ENCODE measurements around the gene TGIF1. TPM values are rescaled to one million over a fixed set of nuclear protein-coding genes. Genes with fewer than 3 reads are reported as not detected.

TGIF1 gene
- total RNA-seq, 1 experiment from 2014 or later: 129 TPM

DNA sequence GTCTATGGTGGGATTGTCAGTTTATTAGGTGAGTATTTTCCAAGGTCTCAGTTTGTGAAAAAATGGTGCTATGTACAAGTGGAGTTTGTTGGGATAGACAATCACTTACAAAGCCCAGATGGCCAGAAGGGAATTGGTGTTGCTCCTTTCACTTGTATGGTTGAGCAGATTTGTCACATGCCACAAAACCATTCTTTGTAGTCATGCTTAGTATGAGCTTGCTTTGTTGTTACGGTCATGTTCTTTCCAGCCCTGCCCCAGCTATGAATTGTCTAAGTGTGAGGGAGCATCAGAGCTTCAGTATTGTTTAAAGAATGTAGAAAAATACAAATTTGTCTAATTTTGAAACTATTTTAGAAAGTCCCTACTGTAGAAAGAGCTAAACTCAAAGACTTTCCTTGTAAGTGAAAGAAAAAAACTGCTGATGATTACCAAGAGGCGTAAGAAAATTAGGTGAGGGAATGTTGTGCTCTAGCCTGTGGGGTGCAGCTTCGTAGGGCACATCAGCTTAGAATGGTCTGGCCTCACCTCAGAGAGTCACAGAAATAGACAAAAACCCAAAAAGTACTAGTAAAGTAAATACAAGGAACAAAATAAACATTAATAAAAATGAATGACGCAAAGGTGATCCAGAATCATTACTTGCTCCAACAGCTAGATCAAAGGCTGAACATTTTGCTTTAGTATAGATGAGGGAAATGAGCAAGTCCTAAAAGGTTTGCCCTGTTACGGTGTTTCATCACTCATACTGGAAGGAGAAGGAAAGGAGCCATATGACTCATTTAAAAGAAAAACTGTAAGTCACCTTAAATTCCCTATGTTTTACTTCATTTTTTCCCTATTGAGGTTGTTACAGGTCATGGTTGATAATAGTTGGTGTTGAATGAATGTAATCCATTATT is 9.2 kb downstream of the TGIF1 start:
- TF ChIP-seq, protein P1, sequence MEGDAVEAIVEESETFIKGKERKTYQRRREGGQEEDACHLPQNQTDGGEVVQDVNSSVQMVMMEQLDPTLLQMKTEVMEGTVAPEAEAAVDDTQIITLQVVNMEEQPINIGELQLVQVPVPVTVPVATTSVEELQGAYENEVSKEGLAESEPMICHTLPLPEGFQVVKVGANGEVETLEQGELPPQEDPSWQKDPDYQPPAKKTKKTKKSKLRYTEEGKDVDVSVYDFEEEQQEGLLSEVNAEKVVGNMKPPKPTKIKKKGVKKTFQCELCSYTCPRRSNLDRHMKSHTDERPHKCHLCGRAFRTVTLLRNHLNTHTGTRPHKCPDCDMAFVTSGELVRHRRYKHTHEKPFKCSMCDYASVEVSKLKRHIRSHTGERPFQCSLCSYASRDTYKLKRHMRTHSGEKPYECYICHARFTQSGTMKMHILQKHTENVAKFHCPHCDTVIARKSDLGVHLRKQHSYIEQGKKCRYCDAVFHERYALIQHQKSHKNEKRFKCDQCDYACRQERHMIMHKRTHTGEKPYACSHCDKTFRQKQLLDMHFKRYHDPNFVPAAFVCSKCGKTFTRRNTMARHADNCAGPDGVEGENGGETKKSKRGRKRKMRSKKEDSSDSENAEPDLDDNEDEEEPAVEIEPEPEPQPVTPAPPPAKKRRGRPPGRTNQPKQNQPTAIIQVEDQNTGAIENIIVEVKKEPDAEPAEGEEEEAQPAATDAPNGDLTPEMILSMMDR (IDR thresholded peaks at IDR 0.05; ENCODE audit: unreplicated experiment): no peak
- no peak for DNase-seq
- peaks cover 46% of the 10 kb centered on the region for H3K4me1 Mint-ChIP-seq (ENCODE audit: low read depth, unreplicated experiment)
- H3K9me3 Mint-ChIP-seq (ENCODE audit: low read depth, unreplicated experiment): no peaks in the 10 kb centered on the region
- CTCF ChIA-PET: interaction anchor here (0.5 to 3.7 kb wide), 8 partner anchors 9 to 526 kb away, joined by 3 to 24 read pairs (median 4); no protein-coding TSS in a partner anchor
- no peaks in the 10 kb centered on the region for H3K27me3 Mint-ChIP-seq (ENCODE audit: unreplicated experiment)
- H3K27ac Mint-ChIP-seq (ENCODE audit: unreplicated experiment): peak overlapping the region; percentile 95
- peaks cover 91% of the 10 kb centered on the region for H3K36me3 Mint-ChIP-seq (ENCODE audit: insufficient read depth, unreplicated experiment)
- H3K4me3 Mint-ChIP-seq (ENCODE audit: low read depth, unreplicated experiment): peak overlapping the region; percentile 92
- BruUV-seq (replicated peaks): no TSS peak
- intact Hi-C loops (cut with micrococcal nuclease; ENCODE audit: unreplicated experiment): no loop called here

DNA sequence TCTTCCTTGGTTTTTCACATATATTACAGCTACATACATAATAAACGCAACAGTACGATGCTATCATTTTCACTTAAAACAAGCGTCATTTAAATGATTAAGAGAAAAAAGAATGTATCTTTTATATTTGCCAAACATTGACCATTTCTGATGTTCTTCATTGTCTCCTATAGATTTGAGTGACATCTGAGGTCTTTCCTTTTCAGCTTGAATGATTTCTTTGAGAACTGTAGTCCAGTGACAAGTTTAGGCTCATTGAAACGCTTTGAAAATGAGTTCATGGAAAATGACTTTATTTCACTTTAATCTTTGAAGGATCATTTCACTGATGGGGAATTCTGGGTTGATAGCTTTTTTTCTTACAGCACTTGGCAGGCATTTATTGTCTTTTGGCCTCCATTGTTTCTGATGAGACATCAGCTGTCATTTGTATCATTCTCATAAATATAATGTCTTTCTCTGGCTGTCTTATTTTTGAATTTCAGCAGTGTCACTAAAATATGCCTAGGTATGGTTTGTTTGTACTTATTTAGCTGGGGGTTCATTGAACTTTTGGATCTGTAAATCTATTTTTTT is 10.9 kb downstream of the TGIF1 start:
- CTCF ChIA-PET: interaction anchor here (1.0 to 1.1 kb wide), 3 partner anchors 9 to 204 kb away, joined by 3 to 4 read pairs (median 3); no protein-coding TSS in a partner anchor
- Mint-ChIP-seq H3K27ac (ENCODE audit: unreplicated experiment) (peak overlapping the region; percentile 18), H3K36me3 (ENCODE audit: insufficient read depth, unreplicated experiment) (peaks cover 79% of the 10 kb centered on the region), H3K27me3 (ENCODE audit: unreplicated experiment) (no peaks in the 10 kb centered on the region), H3K9me3 (ENCODE audit: low read depth, unreplicated experiment) (no peaks in the 10 kb centered on the region), H3K4me3 (ENCODE audit: low read depth, unreplicated experiment) (no peak overlapping the region), H3K4me1 (ENCODE audit: low read depth, unreplicated experiment) (peaks cover 45% of the 10 kb centered on the region)
- TF ChIP-seq, protein P1 (IDR thresholded peaks at IDR 0.05; ENCODE audit: unreplicated experiment): no peak
- DNase-seq: no peak
- intact Hi-C loops (cut with micrococcal nuclease; ENCODE audit: unreplicated experiment): no loop called here
- no TSS peak for BruUV-seq (replicated peaks)

DNA sequence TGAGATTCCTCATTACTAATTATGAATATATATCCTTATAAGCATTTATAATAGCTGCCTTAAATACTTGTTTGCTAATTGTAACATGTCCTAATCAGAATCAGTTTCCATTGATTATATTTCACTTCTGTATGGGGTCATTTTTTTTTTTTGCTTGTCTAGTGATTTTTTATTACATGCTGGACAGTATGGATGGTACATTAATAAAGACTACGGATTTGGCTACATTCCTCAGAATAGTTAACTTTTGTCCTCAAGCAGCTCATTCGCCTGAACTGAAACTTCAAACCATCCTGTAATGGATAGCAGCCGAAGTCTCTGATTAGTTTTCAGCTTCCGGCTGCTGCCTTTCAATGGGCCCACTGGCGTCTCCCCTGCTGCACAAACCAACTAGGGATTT is 11.7 kb downstream of the TGIF1 start:
- intact Hi-C loops (cut with micrococcal nuclease; ENCODE audit: unreplicated experiment): no loop called here
- no peak for DNase-seq
- peaks cover 38% of the 10 kb centered on the region for H3K4me1 Mint-ChIP-seq (ENCODE audit: low read depth, unreplicated experiment)
- peak overlapping the region; percentile 25 for H3K27ac Mint-ChIP-seq (ENCODE audit: unreplicated experiment)
- no peaks in the 10 kb centered on the region for H3K9me3 Mint-ChIP-seq (ENCODE audit: low read depth, unreplicated experiment)
- peaks cover 71% of the 10 kb centered on the region for H3K36me3 Mint-ChIP-seq (ENCODE audit: insufficient read depth, unreplicated experiment)
- TF ChIP-seq, protein P1 (IDR thresholded peaks at IDR 0.05; ENCODE audit: unreplicated experiment): no peak
- no peak overlapping the region for H3K4me3 Mint-ChIP-seq (ENCODE audit: low read depth, unreplicated experiment)
- no TSS peak for BruUV-seq (replicated peaks)
- no peaks in the 10 kb centered on the region for H3K27me3 Mint-ChIP-seq (ENCODE audit: unreplicated experiment)
- CTCF ChIA-PET: interaction anchor here (0.5 to 1.1 kb wide), 2 partner anchors 8 to 156 kb away, joined by 3 to 7 read pairs; no protein-coding TSS in a partner anchor

DNA sequence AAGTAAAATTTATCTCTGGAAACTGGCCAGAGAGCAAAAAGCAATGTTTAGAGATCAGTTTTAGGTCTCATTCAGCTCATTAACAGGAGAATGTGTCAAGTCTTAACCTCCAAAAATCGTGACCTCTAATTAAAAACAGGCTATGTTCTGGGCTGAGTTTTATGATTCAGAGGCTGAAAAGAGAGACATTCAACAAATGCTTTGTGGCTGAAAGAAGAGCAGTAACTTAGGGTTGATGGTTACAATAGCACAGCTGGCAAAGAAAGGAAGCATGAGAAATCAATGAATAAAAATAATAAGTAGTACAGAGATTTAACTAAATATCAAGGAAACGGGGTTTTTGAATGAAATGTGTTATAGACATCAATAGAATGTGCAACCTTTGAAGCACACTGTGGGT is 13.1 kb downstream of the TGIF1 start:
- DNase-seq: no peak
- peaks cover 24% of the 10 kb centered on the region for H3K4me1 Mint-ChIP-seq (ENCODE audit: low read depth, unreplicated experiment)
- no peaks in the 10 kb centered on the region for H3K9me3 Mint-ChIP-seq (ENCODE audit: low read depth, unreplicated experiment)

More for the DNA sequence above, 13.1 kb downstream of the TGIF1 start:
- Mint-ChIP-seq H3K4me3 (ENCODE audit: low read depth, unreplicated experiment) (no peak overlapping the region), H3K27me3 (ENCODE audit: unreplicated experiment) (no peaks in the 10 kb centered on the region), H3K36me3 (ENCODE audit: insufficient read depth, unreplicated experiment) (peaks cover 57% of the 10 kb centered on the region), H3K27ac (ENCODE audit: unreplicated experiment) (peak overlapping the region; percentile 48)
- intact Hi-C loops (cut with micrococcal nuclease; ENCODE audit: unreplicated experiment): no loop called here
- BruUV-seq (replicated peaks): no TSS peak
- CTCF ChIA-PET: interaction anchor here (0.7 kb wide), 1 partner anchor 51 kb away, joined by 3 read pairs; no protein-coding TSS in a partner anchor
- TF ChIP-seq, protein P1 (IDR thresholded peaks at IDR 0.05; ENCODE audit: unreplicated experiment): no peak

All from Calu3 (cell line).